GM19468 (cell line): Measurements from ENCODE around the gene PLXNA2.

Experiments
- ATAC-seq: cut with Tn5 transposase; IDR thresholded peaks from one replicate; pipeline ENCODE4 v1.9.1; 2021; ENCODE audit warnings: mild to moderate bottlenecking, moderate library complexity, moderate number of reproducible peaks; ENCODE audit not compliant: unreplicated experiment; ENCODE audit errors: extremely low read depth

PLXNA2 gene

DNA sequence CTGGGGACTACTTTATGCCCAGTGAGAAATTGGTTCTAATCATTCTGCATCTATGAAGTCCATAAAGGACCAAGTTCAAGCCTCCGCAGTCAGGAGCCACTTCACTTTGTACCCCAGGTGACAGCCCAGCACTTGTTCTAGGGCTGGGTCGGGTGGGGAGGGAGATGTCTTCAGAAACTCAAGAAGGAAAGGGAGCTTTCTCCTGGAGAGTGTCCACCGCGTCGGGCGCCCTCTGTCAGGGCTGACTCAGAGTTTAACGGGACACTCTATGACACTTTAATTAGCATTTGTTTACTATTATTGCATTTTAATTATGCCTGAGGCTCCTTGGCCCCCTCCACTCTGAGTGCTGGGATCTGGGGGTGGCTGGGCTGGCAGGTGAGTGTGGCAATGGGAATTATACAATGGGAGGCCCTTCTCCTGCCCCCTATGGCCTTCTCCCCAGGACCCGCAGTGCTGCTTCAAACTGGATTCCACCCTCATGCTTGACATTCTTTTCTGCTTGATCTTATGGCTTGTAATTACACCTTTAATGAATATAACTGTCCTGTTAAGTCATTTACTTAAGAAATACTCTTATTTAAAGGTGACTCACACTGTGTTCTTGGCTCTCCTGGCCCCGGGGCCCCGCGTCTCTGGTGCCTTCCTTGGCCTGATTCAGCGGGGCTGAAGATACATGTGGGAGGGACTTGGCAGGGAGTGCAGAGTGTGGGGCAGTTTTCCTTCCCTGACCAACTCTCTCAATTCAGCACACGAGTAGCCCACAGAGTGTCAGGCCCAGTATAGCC lies 136.6 kb downstream of the PLXNA2 start:
- ATAC-seq: no peak

GRCh38 chr1:208106218-208106617 lies 138.0 kb downstream of the PLXNA2 start:
- ATAC-seq: no peak

GRCh38 chr1:208105756-208106155 lies 138.4 kb downstream of the PLXNA2 start:
- ATAC-seq: no peak

DNA sequence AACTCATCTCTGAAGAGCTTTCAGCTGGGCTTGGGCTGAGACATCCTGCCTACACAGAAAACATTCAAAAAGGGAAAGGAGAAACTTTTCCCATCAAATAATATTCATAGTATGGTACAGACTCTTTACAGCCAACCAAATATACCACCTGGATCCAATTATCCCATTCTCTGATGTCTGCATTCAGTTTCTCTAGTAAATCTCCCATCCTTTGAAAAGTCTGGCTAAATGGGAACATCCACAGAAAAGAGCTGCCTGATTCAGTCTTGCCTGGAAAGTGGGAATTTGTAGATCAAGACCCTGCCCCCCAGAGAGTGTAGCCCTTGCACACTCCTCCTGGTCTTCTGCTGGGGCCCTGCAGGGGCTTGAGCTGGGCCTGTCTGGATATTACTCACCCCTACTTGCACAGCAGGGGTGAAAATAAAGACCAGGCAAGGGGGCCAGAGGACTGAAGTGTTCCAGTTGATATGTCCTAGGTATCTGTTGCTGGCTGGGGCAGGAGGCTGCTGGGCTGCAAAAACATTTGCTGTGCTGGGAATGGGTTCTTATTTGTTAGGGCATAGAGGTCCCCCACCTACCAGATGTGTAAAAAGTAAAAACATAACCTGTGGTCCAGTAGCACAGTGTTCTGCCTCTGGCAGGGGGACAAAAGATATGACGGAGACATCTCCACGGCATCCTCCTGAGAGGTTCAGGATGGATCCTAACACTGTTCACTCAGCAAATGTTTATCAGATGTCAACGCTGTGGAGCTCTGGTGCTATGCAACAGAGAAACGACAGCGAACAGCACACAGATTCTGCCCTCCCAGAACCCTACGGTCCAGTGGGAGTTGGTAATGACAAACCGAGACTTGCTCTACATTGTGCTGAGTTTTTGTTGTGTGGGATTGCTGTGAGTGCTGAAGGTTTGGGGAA lies 140.3 kb downstream of the PLXNA2 start:
- no peak for ATAC-seq

DNA sequence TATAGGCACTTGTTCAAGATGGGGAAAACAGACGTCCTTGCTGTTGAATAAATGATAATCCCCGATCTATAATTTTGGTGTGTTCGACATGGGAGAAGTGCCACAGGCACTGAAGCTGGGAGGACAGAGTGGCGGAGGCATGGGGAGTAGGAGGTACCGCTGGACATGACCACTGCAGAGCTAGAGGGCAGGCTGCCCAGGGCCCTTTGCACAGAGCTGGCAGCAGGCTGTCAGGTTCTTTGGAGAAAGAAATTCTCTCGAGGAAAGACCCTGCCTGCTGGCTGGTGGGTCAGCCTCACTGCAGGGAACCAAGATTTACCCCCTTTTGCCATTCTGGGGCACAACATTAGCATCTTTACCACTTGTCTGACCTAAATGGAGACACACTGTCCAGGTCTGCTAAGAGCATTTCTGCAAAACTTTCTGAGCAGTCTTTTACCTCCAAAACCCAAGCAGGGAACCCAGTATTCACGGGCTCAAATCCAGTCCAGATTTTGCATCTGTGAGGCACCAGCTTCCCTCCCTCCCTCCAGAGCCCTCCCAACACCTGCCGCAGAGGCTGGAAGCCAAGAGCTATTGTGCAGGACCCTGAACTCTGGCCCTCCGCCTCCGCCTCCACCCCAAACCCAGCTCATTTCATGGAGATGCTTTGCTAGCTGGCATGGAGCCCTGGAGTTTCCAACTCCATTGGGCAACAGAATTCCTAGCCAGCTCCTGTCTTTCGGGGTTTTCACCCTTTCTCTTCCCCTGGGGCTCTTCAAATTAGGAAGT lies 142.3 kb downstream of the PLXNA2 start:
- ATAC-seq: no peak

- no peak for ATAC-seq
Observed at GRCh38 chr1:208100906-208101305, 143.3 kb downstream of the PLXNA2 start.

DNA sequence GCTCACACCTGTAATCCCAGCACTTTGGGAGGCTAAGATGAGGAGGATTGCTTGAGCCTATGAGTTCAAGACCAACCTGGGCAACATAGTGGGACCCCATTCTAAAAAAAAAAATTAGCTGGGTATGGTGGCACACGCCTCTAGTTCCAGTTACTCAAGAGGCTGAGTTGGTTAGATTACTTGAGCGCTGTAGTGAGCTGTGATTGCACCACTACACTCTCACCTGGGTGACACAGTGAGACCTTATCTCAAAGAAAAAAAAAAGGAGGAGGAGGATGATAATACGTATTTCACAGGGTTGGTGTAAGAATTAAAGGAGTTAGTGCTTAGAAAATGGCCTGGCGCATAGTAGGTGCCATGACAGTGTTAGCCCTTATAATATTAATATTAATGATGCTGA lies 144.1 kb downstream of the PLXNA2 start:
- no peak for ATAC-seq

- ATAC-seq: no peak
Observed at GRCh38 chr1:208098773-208099172, 145.4 kb downstream of the PLXNA2 start.

- ATAC-seq: peak; percentile 58
Observed at GRCh38 chr1:208093754-208094719, 150.1 kb downstream of the PLXNA2 start.

DNA sequence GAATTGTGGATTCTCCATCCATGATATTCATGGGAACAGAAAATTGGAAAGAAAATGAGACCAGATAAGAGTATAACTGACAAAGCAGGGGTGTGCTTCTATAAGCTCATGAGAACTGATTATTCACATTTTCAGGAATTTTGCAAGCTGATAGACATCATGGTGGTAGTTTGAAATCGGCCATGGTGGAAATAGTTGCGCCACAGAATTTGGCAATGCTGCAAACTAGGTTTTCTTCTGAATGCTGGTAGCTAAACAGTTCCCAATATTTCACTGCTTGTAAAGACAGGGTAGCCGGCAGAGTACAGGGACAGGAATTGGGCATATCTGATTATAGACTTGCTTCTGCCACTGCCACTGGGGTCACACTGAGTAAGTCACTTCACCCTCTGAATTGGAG lies 151.1 kb downstream of the PLXNA2 start:
- no peak for ATAC-seq

GRCh38 chr1:208090388-208091301 lies 153.5 kb downstream of the PLXNA2 start:
- ATAC-seq: no peak

DNA sequence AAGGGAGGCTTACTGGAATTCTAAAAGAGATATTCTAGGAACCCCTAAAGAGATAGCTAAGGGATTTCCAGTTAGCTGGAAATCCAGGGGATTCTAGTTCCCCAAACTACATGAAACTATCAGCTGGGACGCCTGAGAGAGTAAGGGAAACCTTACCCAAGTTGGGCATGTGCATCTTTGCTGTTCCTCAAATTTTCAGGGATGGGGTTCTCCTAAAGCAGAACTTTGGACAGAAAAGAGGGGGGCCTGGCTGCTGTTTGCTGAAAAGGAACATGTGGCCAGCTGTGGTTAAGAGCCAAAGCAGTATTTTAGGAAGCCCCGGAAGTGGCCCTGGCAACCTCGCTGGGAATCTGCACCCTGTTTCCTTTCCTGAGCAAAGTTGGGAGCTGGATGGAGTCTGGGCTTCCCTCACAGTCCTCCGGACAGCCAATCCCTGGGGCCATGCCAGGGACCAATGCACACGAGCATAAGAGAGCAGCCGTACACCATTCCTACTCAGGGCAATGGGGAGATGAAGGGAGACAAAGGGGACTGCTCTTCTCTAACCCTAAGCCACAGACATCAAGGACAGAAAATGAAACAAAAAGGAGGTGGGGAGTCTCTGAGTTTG lies 154.3 kb downstream of the PLXNA2 start:
- no peak for ATAC-seq

DNA sequence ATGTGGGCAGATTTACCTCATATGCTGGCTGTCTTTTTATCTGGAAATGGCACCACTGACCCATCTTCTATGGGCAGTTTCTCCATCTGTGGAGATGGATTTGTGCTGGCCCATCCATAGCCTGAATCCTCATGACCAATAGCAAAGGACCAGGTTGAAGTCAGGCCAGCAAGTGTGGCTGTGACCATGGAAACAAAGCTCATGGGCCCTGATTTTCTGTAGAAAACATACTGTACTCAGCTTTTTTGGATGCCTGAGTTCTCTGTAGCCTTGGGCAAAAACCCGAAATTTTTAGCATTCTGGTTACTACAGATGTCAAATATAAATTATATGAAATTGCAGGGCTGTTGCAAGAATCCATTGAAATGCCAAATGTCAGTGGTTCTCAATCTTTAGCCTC lies 155.0 kb downstream of the PLXNA2 start:
- no peak for ATAC-seq

DNA sequence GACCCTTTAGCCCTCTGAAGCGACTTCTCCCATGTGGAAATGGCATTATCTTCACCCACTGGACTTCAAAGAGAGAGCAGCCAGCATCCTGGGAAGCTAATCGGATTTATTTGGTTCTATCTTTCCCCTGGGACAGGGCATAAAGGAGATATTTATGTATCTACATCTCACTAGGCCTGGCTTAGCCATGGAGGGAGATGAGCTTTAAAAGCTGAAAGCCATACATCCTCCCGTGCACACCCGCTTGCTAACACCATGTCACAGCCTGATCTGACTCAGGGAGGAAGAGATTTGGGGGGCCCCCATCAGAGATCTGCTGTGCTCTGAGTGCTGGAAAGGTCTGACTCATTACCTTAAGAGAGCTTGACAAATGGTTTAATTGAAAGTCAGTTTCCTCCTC lies 155.9 kb downstream of the PLXNA2 start:
- ATAC-seq: no peak

DNA sequence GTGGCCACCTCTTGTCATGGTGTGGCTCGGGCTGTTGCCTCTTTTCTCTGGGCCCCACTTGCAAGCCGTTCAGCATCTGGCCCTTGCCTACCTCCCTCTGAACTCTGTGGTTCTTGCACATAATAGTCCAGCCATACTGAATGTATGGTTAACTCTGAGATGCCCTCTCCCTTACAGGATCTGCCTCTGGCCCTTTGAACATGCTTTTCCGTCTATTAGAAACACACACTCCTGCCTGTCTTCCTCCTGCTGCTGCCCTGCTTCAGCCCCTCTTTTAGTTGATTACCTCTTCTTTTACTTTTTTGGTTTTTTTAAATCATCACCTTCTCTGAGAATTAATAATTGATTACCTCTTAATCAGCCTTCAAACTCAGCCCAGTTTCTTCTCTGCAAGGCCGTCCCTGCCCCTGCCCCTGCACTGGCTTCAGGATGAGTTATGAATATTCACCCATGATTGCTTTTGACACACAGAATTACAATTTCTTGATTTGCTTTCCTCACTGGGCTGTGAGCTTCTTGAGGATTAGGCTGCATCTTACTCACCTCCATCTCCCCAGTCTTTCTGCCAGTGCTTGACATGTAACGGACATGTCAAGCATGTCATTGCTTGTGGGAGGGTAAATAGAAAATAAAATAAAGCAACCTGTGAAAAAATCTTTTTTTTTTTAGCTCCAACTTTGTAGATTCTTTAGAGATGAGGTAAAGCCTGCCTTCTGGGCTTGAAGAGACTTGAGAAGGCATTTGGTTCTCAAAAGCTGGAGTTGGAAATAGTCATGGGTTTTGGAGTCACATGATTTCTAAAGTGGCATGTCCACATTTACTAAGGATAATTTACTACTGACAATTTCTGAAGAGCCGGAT lies 158.3 kb downstream of the PLXNA2 start:
- no peak for ATAC-seq

- no peak for ATAC-seq
Observed at GRCh38 chr1:208084764-208085163, 159.4 kb downstream of the PLXNA2 start.

- no peak for ATAC-seq
Observed at GRCh38 chr1:208084220-208084619, 160.0 kb downstream of the PLXNA2 start.
